AG09319 (cell line): ENCODE measurements around the gene ALAS2.
A peak's percentile ranks its signal among the peaks of the same experiment; 100 is the strongest.
"Not testable (repeated sequence)": the region's sequence is repeated elsewhere in the genome, so short reads cannot be mapped to it uniquely, and the experiment has no call there.

Experiments used
- DNase-seq: peaks from one replicate; pipeline ENCODE4 v3.0.0-alpha.2; 2010; ENCODE audit warnings: low read depth; ENCODE audit errors: extremely low read depth
- CTCF ChIP-seq: IDR thresholded peaks from 2 replicates; pipeline ENCODE4 v1.5.1; 2011; ENCODE audit warnings: low read depth, mild to moderate bottlenecking, inconsistent platforms, low read length, moderate library complexity

Gene ALAS2

GRCh38 chrX:55030271-55031205, at the start of gene ALAS2:
ALAS2 (minus strand) TSS chrX:55030977; CDS start chrX:55026000, 4,977 bp downstream.
- no peak for DNase-seq
- no peak for TF ChIP-seq CTCF

- no peak for TF ChIP-seq CTCF
- DNase-seq, result no peak
Observed at GRCh38 chrX:55074851-55075467, 44.2 kb upstream of the ALAS2 start, which contains the start of gene PAGE2B. PAGE2B (plus strand) TSS chrX:55075030; CDS start chrX:55076042, 1,012 bp downstream.

- no peak for TF ChIP-seq CTCF
- DNase-seq, result no peak
Observed at GRCh38 chrX:55072286-55072685, 41.5 kb upstream of the ALAS2 start.

- not testable (repeated sequence) for DNase-seq
Observed at GRCh38 chrX:55067180-55067579, 36.4 kb upstream of the ALAS2 start.

- TF ChIP-seq CTCF, result peak; percentile 76
- peak; percentile 8 for DNase-seq
Observed at GRCh38 chrX:55057675-55058249, 27.0 kb upstream of the ALAS2 start.

GRCh38 chrX:55056820-55057674, 26.3 kb upstream of the ALAS2 start:
- no peak for TF ChIP-seq CTCF
- no peak for DNase-seq

GRCh38 chrX:55050599-55050998, 19.8 kb upstream of the ALAS2 start:
- not testable (repeated sequence) for DNase-seq
